ENCODE data around the gene TOLLIP. TPM values are rescaled to one million over a fixed set of nuclear protein-coding genes. Genes with fewer than 3 reads are reported as not detected.
"Not testable (repeated sequence)": the region's sequence is repeated elsewhere in the genome, so short reads cannot be mapped to it uniquely, and the experiment has no call there.

Gene TOLLIP
- total RNA-seq, 6 donors from 2014 or later, result 39.5 to 97.4 (median 53.4) TPM

- no peaks in the 10 kb centered on the region for H3K9me3 ChIP-seq
- H3K4me1 ChIP-seq, result no peaks in the 10 kb centered on the region
- WGBS, 2 donors, result 95 to 100% methylated on average over 1 to 10 of the region's 10 CpGs
- TF ChIP-seq CTCF (IDR thresholded peaks at IDR 0.05) (no peak), EP300 (IDR thresholded peaks at IDR 0.05) (no peak), POLR2A (IDR thresholded peaks at IDR 0.05) (no peak), POLR2AphosphoS5 (IDR thresholded peaks at IDR 0.05) (no peak)
- no peak for ATAC-seq (ENCODE audit: low FRiP score in 2 of 2)
- H3K27ac ChIP-seq, result no peak overlapping the region
- peaks cover 0 to 20% (median 12%) of the 10 kb centered on the region in 4 donors for H3K36me3 ChIP-seq
- H3K27me3 ChIP-seq, result no peaks in the 10 kb centered on the region
- no peak overlapping the region for H3K4me3 ChIP-seq
- peak in 1 of 2 donors; percentile 60 for DNase-seq
These were observed 39.0 kb downstream of the TOLLIP start for GRCh38 chr11:1270476-1270875.

- Histone ChIP-seq H3K9me3 (no peaks in the 10 kb centered on the region), H3K36me3 (peaks cover 0 to 15% (median 7%) of the 10 kb centered on the region in 4 donors), H3K27me3 (no peaks in the 10 kb centered on the region), H3K4me1 (no peaks in the 10 kb centered on the region), H3K4me3 (no peak overlapping the region), H3K27ac (no peak overlapping the region)
- no peak for DNase-seq
- TF ChIP-seq POLR2A (IDR thresholded peaks at IDR 0.05), result no peak
- TF ChIP-seq POLR2AphosphoS5 (IDR thresholded peaks at IDR 0.05), result no peak
- no peak for TF ChIP-seq EP300 (IDR thresholded peaks at IDR 0.05)
- no peak for TF ChIP-seq CTCF (IDR thresholded peaks at IDR 0.05)
- whole genome bisulfite sequencing, 2 donors, result 90 to 97% methylated on average over 2 to 4 of the region's 5 CpGs
- ATAC-seq (ENCODE audit: low FRiP score in 2 of 2), result peak in 1 of 2 donors; percentile 16
These were observed 39.5 kb downstream of the TOLLIP start for GRCh38 chr11:1269957-1270356.

GRCh38 chr11:1267441-1268100, 41.9 kb downstream of the TOLLIP start:
- Histone ChIP-seq H3K4me1 (peaks cover 6 to 8% (median 7%) of the 10 kb centered on the region in 4 donors), H3K27ac (no peak overlapping the region), H3K27me3 (no peaks in the 10 kb centered on the region), H3K9me3 (no peaks in the 10 kb centered on the region), H3K4me3 (no peak overlapping the region), H3K36me3 (peaks cover 0 to 6% (median 2%) of the 10 kb centered on the region in 4 donors)
- no peak for TF ChIP-seq EP300 (IDR thresholded peaks at IDR 0.05)
- no peak for TF ChIP-seq POLR2A (IDR thresholded peaks at IDR 0.05)
- no peak for TF ChIP-seq CTCF (IDR thresholded peaks at IDR 0.05)
- TF ChIP-seq POLR2AphosphoS5 (IDR thresholded peaks at IDR 0.05), result no peak
- 92 to 94% methylated on average over 9 of the region's 9 CpGs for WGBS, 2 donors
- DNase-seq, result no peak
- no peak for ATAC-seq (ENCODE audit: low FRiP score in 2 of 2)

GRCh38 chr11:1266976-1267375, 42.5 kb downstream of the TOLLIP start:
- H3K27me3 ChIP-seq; ATAC-seq (ENCODE audit: low FRiP score in 2 of 2); DNase-seq; H3K4me3 ChIP-seq; H3K36me3 ChIP-seq; H3K27ac ChIP-seq; H3K9me3 ChIP-seq: not testable (repeated sequence)
- 52 to 86% methylated on average over 2 of the region's 2 CpGs for WGBS, 2 donors
- H3K4me1 ChIP-seq, result peaks cover 11 to 13% (median 11%) of the 10 kb centered on the region in 4 donors

GRCh38 chr11:1265480-1265879, 44.0 kb downstream of the TOLLIP start:
- H3K4me3 ChIP-seq; ATAC-seq (ENCODE audit: low FRiP score in 2 of 2); H3K27ac ChIP-seq; H3K9me3 ChIP-seq; H3K36me3 ChIP-seq; H3K27me3 ChIP-seq; DNase-seq: not testable (repeated sequence)
- 100% methylated on average over 2 to 4 of the region's 4 CpGs for WGBS, 2 donors
- H3K4me1 ChIP-seq, result peaks cover 13 to 18% (median 15%) of the 10 kb centered on the region in 4 donors

GRCh38 chr11:1264444-1264843, 45.0 kb downstream of the TOLLIP start:
- DNase-seq; H3K27me3 ChIP-seq; H3K36me3 ChIP-seq; H3K4me3 ChIP-seq; H3K9me3 ChIP-seq; ATAC-seq (ENCODE audit: low FRiP score in 2 of 2): not testable (repeated sequence)
- Histone ChIP-seq H3K27ac (peak overlapping the region in 2 of 4 donors; percentile 30 to 36), H3K4me1 (peaks cover 13 to 18% (median 15%) of the 10 kb centered on the region in 4 donors)
- WGBS, 2 donors, result 19 to 32% methylated on average over 3 of the region's 3 CpGs
- TF ChIP-seq CTCF (IDR thresholded peaks at IDR 0.05), result peak; percentile 16 to 58 (median 40)
